CD4-positive, alpha-beta T cell treated with Interleukin-2 at 100 ng/mL for 4 hours (primary cell): Measurements from ENCODE around the gene CLCN5.

Experiments used
- DNase-seq: peaks from one replicate; pipeline ENCODE4 v3.0.0-alpha.2; 2020; ENCODE audit warnings: low spot score

The CLCN5 gene

DNA sequence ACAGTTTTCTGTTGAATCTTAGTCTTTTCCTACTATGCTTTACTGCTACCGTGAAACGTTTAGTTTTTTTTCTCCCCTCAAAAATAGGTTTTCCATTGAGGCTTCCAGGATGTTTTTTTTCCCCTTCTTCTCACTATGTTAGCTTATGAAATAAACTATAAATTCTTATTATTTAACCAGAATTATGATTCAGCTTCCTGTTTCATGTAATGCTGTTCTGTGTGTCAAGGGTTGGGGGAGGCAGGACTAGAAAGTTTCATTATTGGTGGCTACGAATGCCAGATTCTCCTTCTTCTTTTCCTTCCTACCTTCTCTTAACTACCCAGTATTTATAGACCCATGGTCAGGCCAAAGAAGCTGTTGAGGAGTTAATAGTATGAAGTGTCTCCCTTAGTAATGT lies 11.8 kb downstream of the CLCN5 start:
- DNase-seq: no peak

DNA sequence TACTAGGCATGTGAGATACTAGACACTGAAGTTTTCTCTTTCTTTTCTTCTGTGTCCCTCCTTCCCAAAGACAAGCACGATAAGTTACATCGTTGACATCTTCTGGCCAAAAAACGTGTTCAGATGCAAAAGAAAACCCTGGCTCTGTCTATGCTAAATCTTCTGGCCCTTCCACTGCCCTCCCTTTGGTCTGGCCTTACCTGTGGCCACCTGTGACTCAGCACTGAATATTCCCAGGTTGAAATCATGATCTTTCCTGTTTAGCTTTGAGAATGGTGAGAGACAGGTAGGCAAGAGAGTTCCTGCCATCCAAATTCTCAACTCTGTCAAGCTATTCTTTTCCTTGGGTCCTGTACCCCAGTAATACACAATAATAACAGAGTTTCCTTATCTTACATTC lies 12.3 kb downstream of the CLCN5 start:
- DNase-seq: no peak

DNA sequence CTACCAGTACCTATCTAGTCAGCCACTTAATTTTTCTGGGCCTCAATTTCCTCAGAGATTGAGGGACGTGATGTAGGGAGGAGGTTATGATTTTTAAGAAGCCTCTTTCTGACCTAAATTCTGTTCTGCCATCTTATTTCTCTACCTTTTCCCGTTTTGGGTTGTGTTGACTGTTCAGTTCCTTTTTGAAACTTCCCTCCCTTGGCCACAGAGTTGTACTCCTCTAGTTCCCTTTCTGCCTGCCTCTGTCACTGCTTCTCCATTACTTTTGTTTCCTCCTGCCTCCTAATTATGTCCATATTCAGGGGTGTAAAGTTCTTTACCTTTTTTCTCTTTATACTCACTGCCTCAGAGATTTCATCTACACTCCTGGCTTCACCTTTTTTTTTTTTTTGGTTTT lies 25.4 kb downstream of the CLCN5 start:
- DNase-seq: no peak

DNA sequence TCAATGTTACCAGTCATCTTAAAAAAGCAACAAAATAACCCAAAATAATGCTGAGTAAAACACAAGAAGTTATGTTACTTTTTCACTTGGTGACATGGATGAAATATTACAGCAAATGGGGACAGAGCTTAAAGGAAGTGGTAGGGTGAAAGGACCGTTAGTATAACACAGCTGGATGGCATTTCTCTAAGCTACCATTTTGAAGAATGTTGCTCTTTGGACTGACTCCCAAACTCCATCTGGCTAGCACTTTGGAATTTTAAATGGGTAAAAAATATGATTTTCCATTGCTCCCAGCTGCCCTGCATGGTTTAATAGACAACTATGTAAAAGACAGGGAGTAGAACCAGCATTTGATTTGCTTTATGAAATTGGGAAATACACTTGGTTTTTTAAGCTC lies 27.6 kb downstream of the CLCN5 start:
- DNase-seq: no peak

DNA sequence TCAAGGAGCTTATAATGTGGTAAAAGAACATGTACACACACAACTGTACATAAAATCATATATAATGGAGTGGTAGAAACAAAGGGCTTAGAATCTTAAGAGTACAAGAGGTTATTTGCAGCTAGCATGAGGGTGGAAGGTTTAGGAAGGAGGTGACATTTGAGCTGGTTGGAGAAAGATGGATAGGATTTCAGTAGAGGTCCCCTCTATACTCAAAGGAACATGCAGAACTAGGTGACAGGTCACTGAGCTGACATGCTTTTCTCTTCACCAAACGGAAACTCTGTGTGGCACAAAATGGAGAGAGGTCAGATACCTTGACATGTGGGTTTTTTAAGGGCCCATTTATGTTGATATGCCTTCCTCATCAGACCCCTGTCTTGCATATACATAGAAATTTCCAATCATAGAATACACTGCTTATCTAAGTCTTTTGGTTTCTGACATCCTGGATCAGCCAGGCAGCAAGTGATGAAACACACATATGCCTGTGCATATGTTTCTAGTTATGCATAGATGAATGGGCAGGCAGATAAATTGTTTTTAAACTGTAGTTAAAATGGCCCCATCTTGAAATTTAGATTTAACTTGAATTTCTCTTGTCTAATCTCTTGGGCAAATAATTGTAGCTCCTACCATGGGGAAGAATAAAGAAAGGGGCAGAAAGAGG lies 29.3 kb downstream of the CLCN5 start:
- no peak for DNase-seq

DNA sequence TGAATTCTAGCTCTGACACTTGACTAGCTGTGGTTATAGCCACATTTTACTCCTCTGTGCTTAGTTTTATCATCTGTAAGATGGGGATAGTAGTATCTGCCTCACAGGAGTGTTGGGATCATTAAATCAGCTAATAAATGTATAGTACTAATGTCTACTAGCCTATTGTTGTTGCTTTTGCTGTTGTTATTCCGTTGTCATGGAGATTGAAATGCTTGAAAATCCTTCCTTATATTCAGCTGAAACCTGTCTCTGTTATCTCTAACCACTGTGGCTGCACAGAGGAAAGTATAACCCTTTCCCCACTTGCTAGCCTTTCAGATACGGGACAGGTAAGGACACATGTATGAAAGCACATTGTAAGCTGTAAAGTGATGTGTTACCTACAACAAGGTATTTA lies 33.9 kb downstream of the CLCN5 start:
- DNase-seq: no peak

DNA sequence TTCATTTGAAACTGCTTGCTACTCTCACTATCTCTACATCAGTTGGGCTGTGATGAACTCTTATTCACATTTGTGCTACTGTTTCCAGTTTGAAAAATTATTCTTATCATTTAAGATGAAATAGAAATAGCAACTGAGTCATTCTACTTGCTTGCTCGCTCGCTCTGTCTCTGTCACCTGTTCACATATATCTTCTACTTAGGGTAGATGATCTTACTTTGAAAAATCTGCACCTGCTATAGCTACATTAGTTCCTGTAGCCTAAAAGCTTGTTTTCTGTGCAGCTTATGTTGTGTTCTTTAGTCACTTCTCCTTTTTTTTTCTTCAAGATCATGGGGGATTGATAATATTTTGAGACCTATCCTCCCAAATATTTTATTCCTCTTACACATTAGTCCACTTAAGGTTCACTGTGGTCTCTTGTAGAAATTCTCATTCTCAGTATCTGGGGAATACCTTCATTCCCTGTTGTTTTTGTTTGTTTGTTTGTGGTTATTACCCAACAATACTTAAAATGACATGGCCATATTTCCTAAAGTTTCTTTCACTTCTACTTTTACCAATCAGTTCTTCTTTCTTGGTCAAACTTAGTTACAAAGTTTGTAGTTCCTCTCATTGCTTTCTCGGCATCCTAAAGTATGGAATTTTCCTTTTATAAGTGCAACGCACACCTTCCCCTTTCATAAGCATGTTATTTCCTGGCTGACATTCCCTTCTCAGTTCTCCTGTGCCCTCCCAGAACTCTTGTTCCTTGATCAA lies 36.5 kb downstream of the CLCN5 start:
- no peak for DNase-seq

DNA sequence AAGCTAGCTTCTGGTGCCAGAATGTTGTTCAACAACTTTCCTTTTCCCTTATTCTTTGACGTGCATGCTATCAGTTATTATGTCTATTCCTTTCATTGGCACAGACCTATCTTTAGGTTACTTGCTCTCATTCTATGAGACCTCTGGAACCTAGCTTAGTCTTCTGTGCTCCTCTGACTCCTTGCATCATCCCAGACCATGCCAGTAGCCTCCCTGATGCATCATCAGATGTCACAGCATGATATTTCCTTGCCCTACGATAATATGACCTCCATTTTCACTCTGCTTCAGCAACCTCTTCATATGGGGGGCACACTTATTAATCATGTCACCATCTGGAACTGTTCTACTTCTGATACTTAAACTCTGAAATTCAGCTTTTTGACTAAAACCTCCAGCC lies 37.2 kb downstream of the CLCN5 start:
- no peak for DNase-seq

DNA sequence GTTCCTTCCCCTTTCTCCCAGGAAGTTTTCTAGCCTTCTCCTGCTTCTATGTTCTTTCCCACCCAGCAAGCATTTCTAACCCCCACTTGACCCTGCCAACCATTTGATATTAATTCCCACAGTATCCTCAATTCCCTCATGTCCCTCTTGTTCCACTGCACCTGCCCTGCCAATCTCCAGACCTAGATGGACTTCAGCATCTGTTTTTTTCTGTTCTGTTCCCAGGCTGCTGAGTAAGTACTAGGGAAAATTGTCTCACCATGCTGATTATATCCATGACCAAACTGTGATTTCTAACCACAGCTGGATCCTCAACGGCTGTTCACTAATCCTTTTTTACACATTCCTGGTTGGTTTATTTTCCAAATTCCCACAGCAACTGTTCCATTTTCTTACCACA lies 37.7 kb downstream of the CLCN5 start:
- DNase-seq: no peak

DNA sequence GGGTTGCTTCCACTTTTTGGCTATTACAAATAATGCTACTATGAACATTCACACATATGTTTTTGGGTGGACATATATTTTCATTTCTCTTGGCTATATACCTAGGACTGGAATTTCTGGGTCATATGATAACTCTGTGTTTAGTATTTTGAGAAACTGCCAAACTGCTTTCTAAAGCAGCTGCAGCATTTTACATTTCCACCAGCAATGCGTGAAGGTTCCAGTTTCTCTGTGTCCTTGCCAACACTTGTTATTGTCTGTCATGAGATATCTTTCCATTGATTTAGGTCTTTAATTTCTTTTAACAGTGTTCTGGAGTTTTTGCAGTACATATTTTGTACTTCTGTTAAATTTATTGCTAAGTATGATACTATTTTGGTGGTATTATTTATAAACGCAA lies 48.3 kb downstream of the CLCN5 start:
- no peak for DNase-seq

DNA sequence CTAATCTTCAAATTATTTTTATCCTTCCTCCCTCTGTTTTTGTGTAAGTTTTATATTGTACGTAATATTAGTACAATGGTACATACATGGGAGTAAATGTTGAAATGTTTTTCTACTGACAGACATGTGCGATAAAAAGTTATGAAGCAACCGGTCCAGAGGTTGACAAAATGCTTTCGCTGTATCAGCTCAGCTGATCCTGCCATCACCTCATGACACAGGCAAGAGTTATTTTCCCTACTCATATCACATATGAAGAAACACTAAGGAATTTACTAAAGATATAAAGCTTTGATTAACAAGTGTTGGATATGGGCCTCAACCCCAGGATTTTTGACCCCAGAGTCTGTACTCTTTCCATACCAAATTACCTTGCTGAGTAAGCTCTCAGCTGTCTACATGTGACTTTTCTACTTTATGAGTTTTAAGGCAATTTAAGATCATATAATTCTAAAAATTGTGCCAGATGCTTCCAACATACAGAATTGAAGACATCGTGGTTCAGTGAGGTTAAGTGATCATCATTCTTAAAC lies 50.0 kb downstream of the CLCN5 start:
- DNase-seq: no peak

DNA sequence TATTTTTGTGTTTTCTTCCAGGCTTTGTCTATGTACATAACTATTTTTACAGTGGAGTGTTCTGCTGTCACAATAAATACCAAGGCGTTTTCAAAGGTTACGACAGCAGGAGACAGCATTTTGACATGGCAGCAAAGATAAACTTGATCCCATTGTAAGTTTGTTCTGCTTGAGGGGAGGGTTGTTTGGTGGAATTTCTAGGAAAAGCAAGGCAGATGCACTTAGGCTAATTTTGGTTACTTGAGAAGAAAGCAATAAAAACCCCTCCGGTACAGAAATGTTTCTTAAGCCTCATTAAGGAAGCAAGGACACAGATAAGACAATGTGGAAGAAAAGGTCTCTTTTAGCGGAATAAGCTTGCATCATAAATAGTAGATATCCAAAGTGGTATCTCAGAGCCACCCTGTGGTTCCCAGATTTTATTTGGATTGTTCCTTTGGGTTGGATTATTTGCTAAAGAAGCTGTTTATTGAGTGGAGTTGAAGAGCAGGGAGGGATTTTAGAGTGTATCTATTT lies 54.3 kb downstream of the CLCN5 start:
- DNase-seq: no peak

DNA sequence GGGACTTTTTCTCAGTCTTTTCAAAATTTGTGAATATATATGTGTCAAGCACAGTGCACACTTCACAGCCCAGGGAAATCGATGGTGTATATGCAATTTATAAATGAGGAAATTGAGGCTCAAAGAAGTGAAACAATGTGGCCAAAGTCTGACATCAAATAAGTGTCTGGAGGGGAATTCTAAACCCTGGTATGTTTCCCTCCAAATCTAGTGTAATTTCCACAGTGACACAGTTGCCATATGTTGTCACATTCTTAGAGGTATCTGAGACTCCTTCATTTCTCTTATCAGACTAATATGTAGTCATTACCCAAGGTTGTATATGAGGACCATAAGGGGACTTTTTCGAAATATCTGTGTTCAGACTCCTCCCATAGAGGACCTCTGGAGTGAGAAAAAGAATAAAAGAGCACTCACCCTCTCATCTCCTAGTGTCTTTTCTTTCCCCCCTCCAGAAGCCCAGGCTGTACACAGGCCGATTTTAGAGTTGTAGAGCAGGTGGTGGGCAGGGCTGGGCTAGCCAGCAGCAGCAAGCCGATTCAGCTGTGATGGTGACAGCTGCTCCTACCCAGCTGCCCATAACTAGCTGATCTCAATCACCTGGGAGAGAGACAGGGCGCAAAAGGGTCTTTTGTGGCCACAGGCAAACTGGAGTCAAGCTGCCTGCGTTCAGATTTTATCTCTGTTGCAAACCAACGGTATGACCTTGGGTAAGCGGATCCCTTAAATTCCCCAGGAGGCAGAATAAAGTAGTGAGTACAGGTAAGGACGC lies 55.1 kb downstream of the CLCN5 start:
- no peak for DNase-seq

DNA sequence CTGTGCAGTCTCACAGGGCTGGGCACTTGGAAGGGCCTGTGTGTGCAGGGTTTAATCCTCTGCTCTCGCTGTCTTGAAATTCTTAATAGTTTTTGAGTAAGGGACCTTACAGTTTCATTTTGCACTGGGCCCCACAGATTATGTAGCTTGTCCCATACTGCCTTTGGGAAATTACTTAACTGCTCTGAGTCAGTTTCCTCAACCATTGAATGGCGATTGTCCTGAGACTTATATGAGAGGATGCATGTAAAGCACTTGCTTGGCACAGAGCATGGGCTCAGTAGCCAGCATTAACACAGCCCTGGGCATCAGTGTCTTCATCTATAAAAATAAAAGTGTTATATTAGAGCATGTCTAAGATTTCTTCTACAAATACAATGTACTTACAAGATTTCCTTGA lies 55.8 kb downstream of the CLCN5 start:
- no peak for DNase-seq

DNA sequence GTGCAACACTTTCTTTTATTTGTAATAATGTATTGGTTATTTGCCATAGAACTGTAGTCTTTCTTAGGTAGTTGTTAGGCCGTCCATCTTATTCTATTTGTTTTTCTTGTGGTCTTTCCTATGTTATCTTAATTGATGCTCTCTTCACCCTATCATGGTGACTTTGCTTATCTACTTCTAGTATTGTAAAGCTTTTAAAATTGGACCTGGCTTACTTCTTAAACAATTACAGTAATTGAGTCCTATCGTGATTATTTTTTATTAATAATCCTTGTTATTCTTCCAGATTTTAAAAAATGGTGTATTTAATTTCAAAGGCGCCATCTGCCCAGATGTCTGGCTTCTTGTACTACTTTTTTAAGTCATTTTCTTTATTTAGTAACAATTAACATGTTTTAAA lies 63.7 kb downstream of the CLCN5 start:
- no peak for DNase-seq

DNA sequence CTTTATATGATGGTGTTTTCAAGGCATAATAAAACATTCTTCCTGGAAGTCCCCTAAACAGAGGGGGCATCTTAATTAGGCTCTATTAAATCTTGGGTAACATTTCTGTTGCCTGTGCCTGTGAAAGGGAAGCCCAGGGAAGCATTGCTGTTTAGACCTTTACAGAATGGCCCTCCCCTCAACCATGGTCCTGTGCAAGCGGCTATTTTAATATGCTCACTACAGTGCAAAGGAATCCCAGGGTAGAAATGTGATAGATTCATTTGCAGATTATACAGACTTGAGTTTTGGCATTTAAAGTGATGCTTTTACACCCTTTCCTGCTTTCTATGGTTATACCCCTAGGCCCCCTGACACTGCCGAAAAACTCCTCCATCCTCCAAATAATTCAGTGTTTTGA lies 65.3 kb downstream of the CLCN5 start:
- DNase-seq: no peak

DNA sequence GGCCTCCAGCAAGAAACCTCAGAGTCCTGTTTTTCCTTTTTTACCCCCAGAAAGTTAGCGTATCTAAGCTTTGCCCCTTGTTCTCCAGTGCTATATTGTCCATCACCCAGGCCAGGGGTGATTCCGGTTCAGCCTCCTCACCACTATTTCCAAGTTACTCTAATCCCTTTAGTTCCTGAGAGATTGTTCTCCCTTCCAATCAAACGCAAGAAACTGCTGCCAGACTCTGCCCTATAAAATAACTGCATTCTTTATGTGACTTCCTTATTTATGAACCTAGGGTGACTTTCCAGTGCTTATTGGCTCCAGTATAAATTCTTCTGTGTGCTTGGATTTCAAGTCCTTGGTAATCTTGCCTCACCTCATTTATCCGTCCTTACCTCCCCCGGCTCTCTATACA lies 65.7 kb downstream of the CLCN5 start:
- DNase-seq: no peak

DNA sequence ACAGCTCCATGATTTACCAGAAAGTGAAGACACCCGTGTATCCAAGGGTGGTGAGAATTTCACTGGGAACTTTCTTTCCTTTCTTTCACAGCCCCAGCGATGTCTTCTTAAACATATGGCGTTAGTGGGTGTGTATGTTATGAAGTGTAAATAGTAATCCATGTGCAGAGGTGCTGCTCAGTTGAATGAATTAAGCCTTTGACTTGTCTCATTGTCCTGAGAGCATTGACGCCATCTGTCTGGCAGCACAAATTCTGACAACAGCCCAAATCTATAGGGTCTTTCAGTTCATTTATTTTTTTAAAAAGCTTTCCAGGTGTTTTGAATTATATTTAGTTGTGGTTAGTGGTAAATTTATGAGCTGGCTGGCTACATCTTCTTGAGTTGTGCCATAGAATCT lies 69.4 kb downstream of the CLCN5 start:
- DNase-seq: no peak

DNA sequence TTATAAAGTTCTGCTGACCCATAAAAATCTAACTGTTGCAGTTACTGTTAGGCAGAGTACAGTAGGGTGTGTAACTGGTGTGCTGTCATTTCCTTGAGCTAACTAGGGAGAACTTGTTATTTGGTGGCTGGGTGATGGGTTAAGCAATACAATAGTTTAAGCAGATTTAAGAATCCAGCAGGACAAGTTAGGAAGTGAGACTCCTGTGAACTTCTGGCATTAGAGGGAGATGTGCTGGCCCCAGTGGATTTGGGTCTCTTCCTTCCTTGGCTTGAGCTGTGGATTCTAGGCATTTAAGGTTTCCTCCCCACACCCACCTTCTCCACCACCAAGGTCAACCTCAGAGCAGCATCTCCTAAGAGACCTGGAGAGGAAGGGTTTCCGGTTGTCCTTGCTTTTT lies 70.5 kb downstream of the CLCN5 start:
- no peak for DNase-seq

DNA sequence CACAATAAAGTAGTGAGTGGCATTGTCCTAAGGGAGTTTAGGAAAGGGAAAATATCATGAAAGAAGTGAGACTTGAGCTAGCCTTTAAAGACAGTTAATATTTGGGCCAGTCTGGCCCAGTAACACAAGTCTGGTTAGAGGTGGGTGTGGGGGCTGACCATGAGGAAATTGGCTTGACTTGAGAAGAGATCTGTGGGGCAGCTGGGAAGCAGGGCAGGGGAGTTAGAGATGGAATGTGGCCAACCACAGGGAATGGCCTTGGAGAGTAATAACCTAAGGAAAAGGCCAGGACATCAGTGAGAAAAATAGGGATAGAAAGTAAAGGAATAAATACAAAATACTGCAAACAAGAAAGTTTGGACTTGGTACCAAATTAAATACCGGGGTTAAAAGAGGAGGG lies 71.3 kb downstream of the CLCN5 start:
- no peak for DNase-seq

DNA sequence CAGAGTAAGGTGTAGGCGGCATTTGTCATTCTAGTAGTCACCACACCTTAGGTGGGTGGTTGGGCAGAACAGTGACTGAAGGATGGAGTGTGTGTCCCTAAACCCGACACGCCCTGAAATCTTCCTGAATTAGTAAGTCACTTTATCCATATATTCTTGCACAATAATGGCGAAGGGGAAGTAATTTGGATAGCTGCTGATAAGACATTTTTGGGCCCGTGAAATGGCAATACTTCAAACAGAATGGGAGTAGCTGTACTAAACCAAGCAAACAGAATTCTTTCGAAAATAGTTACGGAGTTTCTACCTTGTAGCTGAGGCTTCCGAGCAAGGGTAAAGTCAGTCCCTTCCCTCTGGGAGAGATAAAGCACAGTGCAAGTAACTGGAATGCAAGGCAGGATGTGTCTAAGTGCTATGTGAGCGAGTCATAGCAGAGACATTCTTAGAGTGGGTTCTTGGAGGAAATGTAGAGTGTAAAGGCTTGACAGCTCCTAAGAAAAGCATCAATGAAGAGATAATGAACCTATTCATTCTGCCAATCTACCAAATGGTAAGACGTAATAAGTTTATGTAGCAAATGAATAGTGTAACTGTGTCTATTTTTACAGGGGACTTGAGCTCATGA lies 72.8 kb downstream of the CLCN5 start:
- no peak for DNase-seq

DNA sequence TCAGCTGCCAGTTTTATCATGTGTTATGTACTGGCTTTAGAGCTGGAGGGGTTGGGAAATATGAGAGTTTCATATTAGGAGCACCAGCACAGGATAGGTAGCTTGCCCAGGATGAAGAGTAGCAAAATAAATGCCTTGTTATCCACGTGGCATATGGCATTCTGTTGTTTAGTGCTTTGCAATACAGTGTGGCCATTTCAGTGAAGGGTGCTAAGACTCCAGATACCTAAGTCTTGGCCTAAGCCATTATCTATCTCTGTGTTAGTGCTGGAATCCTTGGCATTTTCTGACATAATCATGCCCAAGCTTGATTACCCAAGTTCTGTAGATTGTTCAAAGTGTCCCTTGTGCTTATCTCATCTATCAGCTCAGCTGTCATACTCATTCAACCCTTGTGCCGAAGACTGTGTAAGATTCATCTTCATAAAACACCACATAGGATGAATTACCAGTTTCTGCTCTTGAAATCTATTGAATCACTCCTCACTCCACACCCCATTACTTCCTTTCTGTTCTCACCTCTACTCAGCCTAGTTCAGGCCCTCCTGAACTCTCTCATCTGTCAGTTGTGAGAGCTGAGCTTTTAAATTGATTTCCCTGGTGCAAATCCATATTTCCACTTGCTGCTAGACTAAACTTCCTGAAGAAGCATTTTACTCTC lies 73.5 kb downstream of the CLCN5 start:
- no peak for DNase-seq
